ENCODE data around the gene MAP3K9. TPM values are rescaled to one million over a fixed set of nuclear protein-coding genes. Genes with fewer than 3 reads are reported as not detected.

The MAP3K9 gene
- total RNA-seq, 1 experiment from 2014 or later = 24.3 TPM

DNA sequence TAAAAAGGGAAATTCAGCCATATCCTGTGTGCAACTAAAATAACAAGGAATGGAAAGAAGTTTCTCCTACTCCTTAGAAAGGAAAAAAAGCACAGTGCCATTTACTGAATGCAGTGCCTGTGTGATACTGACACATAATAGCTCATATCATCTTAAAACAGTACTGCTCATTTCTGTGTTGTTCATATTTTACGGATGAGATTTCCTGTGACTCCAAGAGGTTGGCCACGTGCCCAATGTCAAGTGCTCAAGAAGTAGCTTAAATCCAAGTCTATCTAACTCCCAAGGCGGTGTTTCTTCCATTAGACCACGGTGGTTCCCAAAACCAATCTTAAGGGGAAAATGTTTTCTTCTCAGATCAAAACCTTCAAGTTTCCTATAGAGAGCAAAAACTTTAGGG, 20.0 kb downstream of the MAP3K9 start:
- no peak for DNase-seq
- intact Hi-C loops (cut with micrococcal nuclease; ENCODE audit: unreplicated experiment) = no loop called here
- Mint-ChIP-seq H3K36me3 (ENCODE audit: insufficient read depth, unreplicated experiment) (peaks cover 10% of the 10 kb centered on the region), H3K27me3 (ENCODE audit: unreplicated experiment) (no peaks in the 10 kb centered on the region), H3K27ac (ENCODE audit: unreplicated experiment) (no peak overlapping the region), H3K9me3 (ENCODE audit: low read depth, unreplicated experiment) (no peaks in the 10 kb centered on the region), H3K4me1 (ENCODE audit: low read depth, unreplicated experiment) (peaks cover 7% of the 10 kb centered on the region), H3K4me3 (ENCODE audit: low read depth, unreplicated experiment) (no peak overlapping the region)
- CTCF ChIA-PET = no interaction called here
- no TSS peak for BruUV-seq (replicated peaks)
- TF ChIP-seq, protein P1, sequence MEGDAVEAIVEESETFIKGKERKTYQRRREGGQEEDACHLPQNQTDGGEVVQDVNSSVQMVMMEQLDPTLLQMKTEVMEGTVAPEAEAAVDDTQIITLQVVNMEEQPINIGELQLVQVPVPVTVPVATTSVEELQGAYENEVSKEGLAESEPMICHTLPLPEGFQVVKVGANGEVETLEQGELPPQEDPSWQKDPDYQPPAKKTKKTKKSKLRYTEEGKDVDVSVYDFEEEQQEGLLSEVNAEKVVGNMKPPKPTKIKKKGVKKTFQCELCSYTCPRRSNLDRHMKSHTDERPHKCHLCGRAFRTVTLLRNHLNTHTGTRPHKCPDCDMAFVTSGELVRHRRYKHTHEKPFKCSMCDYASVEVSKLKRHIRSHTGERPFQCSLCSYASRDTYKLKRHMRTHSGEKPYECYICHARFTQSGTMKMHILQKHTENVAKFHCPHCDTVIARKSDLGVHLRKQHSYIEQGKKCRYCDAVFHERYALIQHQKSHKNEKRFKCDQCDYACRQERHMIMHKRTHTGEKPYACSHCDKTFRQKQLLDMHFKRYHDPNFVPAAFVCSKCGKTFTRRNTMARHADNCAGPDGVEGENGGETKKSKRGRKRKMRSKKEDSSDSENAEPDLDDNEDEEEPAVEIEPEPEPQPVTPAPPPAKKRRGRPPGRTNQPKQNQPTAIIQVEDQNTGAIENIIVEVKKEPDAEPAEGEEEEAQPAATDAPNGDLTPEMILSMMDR (IDR thresholded peaks at IDR 0.05; ENCODE audit: unreplicated experiment) = no peak

- CTCF ChIA-PET = no interaction called here
- H3K27ac Mint-ChIP-seq (ENCODE audit: unreplicated experiment) = no peak overlapping the region
- BruUV-seq (replicated peaks) = no TSS peak
Measured at GRCh38 chr14:70788898-70789297, 20.4 kb downstream of the MAP3K9 start.

GRCh38 chr14:70785556-70785955, 23.8 kb downstream of the MAP3K9 start:
- H3K4me3 Mint-ChIP-seq (ENCODE audit: low read depth, unreplicated experiment) = no peak overlapping the region
- TF ChIP-seq, protein P1 (IDR thresholded peaks at IDR 0.05; ENCODE audit: unreplicated experiment) = no peak
- H3K9me3 Mint-ChIP-seq (ENCODE audit: low read depth, unreplicated experiment) = no peaks in the 10 kb centered on the region
- no TSS peak for BruUV-seq (replicated peaks)
- H3K4me1 Mint-ChIP-seq (ENCODE audit: low read depth, unreplicated experiment) = peaks cover 19% of the 10 kb centered on the region
- H3K36me3 Mint-ChIP-seq (ENCODE audit: insufficient read depth, unreplicated experiment) = no peaks in the 10 kb centered on the region
- DNase-seq = no peak
- intact Hi-C loops (cut with micrococcal nuclease; ENCODE audit: unreplicated experiment) = no loop called here
- no peaks in the 10 kb centered on the region for H3K27me3 Mint-ChIP-seq (ENCODE audit: unreplicated experiment)
- CTCF ChIA-PET = no interaction called here
- H3K27ac Mint-ChIP-seq (ENCODE audit: unreplicated experiment) = no peak overlapping the region

More at GRCh38 chr14:70788898-70789297, 20.4 kb downstream of the MAP3K9 start:
- no peak for DNase-seq
- Mint-ChIP-seq H3K4me3 (ENCODE audit: low read depth, unreplicated experiment) (no peak overlapping the region), H3K27me3 (ENCODE audit: unreplicated experiment) (no peaks in the 10 kb centered on the region), H3K36me3 (ENCODE audit: insufficient read depth, unreplicated experiment) (peaks cover 10% of the 10 kb centered on the region), H3K9me3 (ENCODE audit: low read depth, unreplicated experiment) (no peaks in the 10 kb centered on the region), H3K4me1 (ENCODE audit: low read depth, unreplicated experiment) (peaks cover 7% of the 10 kb centered on the region)
- TF ChIP-seq, protein P1 (IDR thresholded peaks at IDR 0.05; ENCODE audit: unreplicated experiment) = no peak
- intact Hi-C loops (cut with micrococcal nuclease; ENCODE audit: unreplicated experiment) = no loop called here

GRCh38 chr14:70784886-70785285, 24.4 kb downstream of the MAP3K9 start:
- Mint-ChIP-seq H3K9me3 (ENCODE audit: low read depth, unreplicated experiment) (no peaks in the 10 kb centered on the region), H3K36me3 (ENCODE audit: insufficient read depth, unreplicated experiment) (no peaks in the 10 kb centered on the region), H3K27me3 (ENCODE audit: unreplicated experiment) (no peaks in the 10 kb centered on the region), H3K27ac (ENCODE audit: unreplicated experiment) (no peak overlapping the region), H3K4me1 (ENCODE audit: low read depth, unreplicated experiment) (peaks cover 19% of the 10 kb centered on the region), H3K4me3 (ENCODE audit: low read depth, unreplicated experiment) (no peak overlapping the region)
- BruUV-seq (replicated peaks) = no TSS peak
- TF ChIP-seq, protein P1 (IDR thresholded peaks at IDR 0.05; ENCODE audit: unreplicated experiment) = no peak
- CTCF ChIA-PET = no interaction called here
- intact Hi-C loops (cut with micrococcal nuclease; ENCODE audit: unreplicated experiment) = no loop called here
- DNase-seq = no peak

All from Calu3 (cell line).